GM21576 (cell line): ENCODE data around the gene CCDC27.
"Not testable (repeated sequence)": the region's sequence is repeated elsewhere in the genome, so short reads cannot be mapped to it uniquely, and the experiment has no call there.

Source experiments
- ATAC-seq: cut with Tn5 transposase; IDR thresholded peaks from one replicate; pipeline ENCODE4 v1.9.1; 2021; ENCODE audit warnings: mild to moderate bottlenecking, moderate library complexity; ENCODE audit not compliant: unreplicated experiment

Gene CCDC27

DNA sequence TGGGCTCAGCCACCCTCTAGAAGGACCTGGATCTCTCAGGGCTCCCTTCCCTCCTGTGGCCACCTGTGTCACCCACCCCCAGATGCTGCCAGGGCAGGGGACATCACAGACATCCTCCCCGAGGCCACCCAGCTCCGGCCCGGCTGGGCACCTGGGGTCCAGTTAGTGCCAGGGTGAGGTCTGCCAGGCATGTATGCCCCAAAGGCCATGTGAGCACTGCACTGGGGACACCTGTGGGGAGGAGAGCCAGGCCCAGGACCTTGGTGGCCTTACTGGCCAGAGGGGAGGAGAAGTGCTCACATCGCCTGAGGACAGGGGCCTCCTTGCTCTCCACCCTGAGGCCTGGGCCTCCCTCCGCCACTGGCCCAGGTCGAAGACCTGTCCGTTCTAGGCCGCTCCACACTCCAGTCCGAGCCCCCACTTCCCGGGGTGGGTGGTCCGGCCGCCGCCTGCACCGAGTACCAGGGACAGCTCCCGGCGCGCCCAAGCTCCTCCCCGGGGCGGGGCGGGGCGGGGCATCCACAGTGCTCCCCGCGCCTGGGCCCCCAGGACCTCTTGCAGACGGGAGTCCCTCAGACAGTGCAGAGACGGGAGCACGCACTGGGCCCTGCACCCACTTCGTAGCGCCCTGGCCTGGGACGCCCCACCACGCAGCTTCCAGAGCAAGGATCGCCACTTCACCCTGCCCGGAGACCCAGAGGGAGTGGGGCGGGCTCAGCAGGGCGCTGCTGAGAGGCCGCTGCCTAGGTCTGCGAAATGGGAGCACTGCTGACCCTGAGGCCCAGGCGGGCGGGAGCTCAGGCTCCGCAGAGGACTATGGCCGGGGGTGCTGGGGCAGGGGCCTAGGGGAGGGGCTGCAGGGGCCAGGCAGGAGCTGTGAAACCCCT, 34.3 kb upstream of the CCDC27 start:
- ATAC-seq: no peak

DNA sequence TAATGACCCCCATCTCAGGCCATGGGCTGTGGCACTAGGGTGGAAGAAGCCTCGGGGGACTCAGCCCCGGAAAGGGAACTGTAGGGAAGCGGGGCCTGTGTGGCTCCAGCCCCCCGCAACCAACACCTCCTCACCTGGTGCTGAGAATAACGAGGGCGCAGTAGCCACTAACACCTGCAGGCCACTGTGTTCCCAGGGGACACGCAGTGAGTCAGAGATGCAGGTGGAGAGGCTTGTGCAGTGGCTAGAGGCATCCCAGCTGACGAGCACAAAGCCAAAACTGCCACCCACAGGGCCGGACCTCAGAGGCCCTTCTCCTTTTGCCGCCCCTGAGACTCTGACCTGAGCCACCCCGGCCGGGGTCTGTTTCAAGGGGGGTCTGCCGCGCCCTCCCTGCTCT, 33.5 kb upstream of the CCDC27 start:
- no peak for ATAC-seq

DNA sequence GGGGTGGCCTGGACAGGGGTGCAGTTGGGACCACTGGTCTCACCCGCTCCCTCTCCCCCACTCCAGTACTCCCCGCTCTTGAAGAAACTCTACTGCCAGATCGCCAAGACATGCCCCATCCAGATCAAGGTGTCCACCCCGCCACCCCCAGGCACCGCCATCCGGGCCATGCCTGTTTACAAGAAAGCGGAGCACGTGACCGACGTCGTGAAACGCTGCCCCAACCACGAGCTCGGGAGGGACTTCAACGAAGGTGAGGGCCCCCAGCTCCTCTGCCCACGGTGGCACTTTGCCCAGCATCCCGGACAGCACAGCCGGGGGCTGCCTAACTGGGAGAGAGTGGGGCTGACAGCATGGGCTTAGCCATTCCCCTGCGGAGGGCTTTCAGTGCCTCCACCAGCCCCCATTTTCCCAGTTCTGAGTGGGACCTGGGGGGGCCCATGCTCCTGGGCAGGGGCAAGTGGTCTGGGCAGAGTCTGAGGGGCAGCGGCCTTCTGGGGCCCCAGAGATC, 30.2 kb upstream of the CCDC27 start:
- no peak for ATAC-seq

DNA sequence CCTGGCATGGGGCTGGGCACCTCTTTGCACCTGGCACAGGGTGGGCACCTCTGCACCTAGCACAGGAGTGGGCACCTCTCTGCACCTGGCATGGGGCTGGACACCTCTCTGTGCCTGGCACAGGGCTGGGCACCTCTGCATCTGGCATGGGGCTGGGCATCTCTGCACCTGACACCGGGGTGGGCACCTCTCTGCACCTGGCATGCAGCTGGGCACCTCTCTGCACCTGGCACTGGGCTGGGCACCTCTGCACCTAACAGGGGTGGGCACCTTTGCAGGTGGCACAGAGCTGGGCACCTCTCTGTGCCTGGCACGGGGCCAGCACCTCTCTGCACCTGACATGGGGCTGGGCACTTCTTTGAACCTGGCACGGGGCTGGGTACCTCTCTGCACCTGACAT, 29.4 kb upstream of the CCDC27 start:
- no peak for ATAC-seq

DNA sequence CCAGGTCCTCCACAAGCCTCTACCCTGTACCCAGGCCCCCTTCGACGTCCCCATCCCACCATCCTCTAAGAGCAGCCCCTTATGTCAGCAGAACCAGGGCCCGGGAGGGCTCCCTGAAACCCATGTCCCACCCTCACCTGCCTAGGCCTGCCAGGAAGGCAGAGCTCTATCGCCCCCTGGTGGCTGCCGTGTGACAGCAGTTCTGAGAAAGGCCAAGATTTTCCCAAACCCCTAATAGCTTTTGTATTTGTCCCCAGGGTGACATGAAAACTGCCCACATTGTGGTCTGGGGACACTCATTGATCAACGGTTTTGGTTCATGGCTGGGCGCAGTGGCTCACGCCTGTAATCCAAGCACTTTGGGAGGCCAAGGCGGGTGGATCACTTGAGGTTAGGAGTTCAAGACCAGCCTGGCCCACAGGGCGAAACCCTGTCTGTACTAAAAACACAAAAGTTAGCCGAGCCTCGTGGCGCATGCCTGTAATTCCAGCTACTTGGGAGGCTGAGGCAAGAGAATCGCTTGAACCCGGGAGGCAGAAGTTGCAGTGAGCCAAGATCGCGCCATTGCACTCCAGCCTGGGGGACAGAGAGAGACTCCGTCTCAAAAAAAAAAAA, 27.7 kb upstream of the CCDC27 start:
- not testable (repeated sequence) for ATAC-seq

DNA sequence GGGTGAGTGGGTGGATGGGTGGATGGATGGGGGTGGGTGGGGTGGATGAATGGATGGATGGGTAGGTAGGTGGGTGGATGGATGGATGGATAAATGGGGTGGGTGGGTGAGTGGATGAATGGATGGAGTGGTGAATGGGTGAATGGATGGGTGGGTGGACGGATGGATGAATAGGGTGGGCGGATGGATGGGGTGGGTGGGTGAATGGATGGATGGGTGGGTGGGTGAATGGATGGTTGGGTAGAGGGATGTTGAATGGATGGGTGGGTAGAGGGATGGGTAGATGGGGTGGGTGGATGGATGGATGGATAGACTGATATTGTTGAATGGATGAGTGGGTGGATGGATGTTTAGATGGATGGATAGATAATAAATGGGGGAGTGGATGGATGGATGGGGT, 26.9 kb upstream of the CCDC27 start:
- ATAC-seq: no peak

DNA sequence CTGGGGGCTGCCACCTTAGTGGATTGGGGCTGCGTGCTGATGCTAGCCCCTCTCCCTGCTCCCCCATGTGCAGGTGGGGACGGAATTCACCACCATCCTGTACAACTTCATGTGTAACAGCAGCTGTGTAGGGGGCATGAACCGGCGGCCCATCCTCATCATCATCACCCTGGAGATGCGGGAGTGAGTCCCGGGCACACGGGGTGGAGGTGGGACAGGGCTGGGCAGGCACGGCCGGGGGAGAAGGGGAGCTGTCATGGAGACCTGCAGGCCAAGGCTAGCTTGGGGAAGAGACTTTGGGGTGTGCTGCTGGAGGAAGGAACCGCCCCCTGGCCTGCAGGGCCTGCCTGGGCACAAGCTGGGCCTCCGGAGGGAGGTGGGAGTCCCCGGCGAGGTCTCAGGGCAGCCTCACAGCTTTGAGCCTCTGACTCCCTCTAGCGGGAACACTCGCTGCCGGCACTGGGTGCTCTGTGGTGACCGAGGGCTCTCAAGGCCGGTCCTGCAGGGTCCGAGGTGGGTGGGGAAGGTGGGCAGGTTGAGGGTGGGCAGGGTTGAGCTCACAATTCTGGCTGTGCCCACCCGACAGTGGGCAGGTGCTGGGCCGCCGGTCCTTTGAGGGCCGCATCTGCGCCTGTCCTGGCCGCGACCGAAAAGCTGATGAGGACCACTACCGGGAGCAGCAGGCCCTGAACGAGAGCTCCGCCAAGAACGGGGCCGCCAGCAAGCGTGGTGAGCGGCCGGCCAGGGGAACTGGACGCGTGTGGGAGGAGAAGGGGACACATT, 25.0 kb upstream of the CCDC27 start:
- ATAC-seq: no peak

DNA sequence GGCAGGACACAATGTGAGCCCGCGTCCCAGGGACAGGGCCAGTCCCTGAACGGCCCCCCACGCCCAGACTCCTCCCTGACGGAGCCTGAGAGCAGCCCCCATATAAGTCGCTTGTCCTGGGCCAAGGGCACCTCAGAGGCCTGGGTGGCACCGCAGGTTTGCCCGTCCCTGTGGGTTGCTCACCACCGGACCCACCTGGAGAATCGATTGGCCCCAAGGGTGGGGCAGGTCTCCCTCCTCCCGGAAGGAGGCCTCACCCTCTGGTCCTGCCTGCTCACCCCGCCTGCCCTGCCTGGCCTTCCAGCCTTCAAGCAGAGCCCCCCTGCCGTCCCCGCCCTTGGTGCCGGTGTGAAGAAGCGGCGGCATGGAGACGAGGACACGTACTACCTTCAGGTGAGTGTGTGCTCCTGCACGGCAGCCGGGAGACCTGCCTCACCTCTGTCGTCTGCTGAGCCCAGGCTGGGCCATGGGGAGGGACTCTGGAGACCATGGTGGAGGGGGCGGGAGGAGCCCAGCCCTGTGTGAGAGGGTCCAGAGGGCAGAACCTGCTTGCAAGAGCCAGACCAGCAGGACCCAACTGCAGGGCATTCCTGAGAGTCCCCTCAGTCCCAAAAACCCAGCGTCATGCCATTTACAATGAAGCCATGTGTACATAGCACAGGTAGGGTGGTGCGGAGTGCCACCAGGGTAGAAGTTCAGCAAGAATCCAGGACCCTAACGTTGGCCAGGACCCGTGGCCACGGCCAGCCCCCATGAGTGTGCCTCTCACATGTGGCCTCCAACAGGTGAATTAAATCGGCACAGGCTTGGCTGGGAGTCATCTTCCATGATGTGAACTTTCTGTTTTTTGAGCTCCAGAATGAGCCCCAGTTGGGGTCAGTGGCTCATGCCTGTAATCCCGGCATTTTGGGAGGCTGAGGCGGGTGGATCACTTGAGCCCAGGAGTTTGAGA, 24.1 kb upstream of the CCDC27 start:
- no peak for ATAC-seq

DNA sequence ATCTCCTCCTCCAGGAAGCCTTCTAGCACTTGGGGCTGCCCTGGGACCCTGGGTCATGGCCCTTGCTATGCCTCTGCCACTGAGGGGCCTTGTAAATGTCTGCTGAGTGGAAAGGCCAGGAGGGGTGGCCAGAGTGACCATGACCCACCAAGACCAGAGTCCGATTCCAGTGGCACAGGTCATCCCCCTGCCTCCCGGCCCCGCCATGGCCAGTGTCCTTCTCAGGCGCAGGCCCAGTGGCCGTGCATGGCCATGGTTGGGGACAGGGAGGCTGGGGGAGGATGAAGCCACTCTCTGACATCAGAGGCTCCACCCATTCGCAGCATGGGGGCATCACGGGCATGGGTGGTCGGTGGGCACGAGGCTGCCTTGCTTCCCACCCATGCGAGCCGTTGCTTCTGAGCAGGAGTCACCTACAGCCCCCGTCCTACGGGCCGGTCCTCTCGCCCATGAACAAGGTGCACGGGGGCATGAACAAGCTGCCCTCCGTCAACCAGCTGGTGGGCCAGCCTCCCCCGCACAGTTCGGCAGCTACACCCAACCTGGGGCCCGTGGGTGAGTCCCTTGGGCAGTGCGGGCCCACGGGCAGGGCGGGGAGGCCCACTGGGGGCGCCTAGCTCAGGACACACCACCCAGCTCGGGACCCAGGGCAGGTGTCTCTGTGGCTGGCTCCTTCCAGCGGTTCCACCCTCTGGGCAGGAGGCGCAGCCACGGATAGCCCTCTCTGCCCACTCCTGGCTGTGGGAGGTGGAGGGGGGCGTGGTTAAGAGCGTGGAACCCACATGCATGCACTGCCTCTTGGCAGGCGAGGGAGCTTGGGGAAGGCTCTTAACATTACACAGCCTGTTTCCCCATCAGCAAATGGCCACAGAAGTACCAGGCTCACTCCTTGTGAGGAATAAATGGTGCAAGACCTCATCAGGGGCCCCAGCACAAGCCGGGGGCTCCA, 22.4 kb upstream of the CCDC27 start:
- no peak for ATAC-seq

DNA sequence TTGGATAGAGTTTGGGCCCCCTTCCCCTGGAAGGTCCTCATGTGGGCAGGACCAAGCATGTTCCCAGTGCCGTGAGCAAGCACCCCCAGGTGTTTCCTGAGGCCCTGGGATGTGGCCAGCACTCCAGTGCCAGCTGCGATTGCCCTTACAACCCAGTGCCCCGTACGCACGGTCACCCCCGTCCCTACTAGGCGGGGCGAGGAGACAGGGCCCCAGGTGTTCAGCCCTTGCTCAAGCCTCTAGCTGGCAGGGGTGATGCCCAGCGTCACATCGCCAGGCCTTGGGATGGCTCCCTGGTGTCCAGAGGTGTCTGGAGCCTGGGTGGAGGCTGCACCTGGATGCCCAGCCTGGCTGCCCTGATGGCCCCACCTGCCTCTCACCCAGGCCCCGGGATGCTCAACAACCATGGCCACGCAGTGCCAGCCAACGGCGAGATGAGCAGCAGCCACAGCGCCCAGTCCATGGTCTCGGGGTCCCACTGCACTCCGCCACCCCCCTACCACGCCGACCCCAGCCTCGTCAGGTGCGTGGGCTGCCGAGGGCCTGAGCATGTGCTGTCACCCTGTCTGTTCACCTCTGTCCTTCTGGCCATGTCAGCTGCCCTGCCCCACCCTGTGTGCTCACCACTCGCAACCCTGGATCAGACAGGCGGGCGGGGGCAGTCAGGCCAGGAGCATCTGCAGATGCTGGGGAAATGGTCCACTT, 21.6 kb upstream of the CCDC27 start:
- ATAC-seq: no peak

DNA sequence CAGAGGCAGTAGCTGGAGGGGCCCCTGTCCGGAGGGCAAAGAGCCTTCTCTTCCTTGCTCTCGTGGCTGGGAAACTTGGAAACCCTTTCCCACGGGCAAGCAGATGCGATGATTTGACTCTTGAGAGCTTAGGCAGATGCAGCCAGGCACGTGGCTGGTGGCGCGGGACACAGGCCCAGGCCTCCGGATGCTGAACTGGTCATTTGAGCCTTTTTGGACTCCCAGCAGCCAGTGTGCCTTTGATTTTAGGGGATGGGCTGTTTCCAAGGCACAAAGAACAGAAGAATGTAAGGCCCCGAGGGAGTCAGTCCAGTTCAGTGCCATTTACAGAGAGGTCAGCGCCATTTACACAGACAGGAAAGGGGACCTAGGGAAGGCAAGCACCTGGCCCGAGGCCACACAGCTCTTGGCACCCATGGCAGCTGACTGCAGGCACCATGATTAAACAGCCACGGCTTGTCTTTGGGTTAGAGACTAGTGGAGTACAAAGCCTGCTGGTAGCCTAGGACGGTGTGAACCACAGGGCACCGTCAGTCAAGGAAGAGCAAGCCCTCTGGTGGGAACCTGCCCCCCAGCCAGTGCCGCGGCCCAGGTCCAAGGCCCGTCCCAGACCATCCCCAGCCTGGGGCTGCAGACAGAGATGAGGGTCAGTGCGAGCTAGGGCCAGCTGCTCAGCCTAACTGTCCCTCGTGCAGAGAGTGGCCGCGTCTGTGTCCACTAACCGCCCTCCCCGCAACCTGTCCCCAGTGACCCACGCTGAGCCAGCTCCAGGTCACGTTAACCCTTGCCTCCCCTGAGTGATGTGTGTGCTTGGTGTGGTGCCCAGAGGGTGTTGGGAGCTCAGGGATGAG, 20.4 kb upstream of the CCDC27 start:
- no peak for ATAC-seq

DNA sequence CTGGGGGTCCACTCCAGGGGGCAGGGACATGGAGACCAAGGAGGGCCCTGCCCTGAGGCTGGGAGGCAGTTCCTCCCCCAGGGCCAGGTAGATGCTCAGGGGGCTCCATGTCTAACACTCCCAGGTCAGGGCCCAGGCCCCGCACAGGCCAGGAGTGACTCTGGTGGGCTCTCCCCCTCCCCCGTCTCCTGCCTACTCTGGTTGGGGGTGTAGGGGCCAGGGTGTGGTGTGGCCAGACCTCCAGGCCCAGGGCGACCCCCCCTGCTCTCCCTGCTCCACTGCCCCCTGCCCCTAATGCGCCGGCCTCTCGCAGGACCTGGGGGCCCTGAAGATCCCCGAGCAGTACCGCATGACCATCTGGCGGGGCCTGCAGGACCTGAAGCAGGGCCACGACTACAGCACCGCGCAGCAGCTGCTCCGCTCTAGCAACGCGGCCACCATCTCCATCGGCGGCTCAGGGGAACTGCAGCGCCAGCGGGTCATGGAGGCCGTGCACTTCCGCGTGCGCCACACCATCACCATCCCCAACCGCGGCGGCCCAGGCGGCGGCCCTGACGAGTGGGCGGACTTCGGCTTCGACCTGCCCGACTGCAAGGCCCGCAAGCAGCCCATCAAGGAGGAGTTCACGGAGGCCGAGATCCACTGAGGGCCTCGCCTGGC, 19.7 kb upstream of the CCDC27 start:
- ATAC-seq: no peak

DNA sequence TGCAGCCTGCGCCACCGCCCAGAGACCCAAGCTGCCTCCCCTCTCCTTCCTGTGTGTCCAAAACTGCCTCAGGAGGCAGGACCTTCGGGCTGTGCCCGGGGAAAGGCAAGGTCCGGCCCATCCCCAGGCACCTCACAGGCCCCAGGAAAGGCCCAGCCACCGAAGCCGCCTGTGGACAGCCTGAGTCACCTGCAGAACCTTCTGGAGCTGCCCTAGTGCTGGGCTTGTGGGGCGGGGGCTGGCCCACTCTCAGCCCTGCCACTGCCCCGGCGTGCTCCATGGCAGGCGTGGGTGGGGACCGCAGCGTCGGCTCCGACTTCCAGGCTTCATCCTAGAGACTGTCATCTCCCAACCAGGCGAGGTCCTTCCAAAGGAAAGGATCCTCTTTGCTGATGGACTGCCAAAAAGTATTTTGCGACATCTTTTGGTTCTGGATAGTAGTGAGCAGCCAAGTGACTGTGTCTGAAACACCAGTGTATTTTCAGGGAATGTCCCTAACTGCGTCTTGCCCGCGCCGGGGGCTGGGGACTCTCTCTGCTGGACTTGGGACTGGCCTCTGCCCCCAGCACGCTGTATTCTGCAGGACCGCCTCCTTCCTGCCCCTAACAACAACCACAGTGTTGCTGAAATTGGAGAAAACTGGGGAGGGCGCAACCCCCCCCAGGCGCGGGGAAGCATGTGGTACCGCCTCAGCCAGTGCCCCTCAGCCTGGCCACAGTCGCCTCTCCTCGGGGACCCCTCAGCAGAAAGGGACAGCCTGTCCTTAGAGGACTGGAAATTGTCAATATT, 19.0 kb upstream of the CCDC27 start:
- no peak for ATAC-seq

DNA sequence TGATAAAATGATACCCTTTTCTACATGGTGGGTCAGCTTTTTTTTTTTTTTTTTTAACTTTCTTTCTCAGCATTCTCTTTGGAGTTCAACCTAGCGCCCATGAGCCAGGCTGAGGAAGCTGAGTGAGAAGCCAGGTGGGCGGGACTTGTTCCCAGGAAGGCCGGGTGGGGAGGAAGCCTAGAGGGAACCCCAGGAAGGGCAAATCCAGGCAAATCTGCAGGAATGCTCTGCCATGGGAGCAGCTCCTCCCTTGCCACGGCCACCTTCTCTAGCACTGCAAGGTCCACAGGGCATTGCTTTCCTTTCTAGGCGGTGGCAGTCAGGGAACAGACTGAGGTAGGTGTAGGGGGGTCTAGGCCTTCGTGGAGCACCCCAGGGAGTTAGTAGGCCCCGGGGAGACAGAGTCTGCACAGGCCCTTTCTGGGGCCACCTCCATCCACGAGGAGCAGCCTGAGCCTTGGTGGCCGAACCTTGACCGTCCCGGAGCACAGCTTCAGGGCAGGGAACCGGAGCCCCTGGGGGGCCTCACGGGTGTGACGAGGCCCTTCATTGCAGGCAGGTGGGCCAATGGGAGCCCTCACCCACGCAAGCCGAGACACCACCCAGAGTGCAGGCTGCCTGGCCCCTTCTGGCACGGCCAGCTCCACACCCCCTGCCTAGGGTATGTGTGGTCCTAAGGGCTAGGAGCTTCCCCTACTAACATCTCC, 18.2 kb upstream of the CCDC27 start:
- no peak for ATAC-seq

DNA sequence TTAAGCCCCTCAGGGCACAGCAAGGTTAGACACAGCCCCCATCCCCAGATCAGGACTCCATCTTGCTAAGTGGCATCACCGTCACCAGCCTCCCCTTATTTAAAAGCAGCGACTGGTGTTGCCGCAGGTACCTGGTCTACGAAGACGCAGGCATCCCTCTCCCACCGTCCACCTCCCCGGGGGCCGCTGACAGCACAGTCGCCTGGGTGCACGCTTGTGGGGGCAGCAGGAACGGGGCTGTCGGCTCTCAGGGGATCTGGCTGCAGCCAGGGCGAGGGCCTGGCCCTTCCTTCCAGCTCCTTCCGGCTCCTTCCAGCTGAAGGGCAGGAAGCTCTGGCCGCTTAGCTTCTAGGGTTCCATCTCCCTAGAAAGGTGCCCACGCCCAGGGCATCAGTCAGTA, 17.6 kb upstream of the CCDC27 start:
- ATAC-seq: no peak
